Activated T-cell treated with anti-CD3 and anti-CD28 coated beads for 1 hour (primary cell): ENCODE measurements around the gene JCHAIN.
"Not testable (repeated sequence)": the region's sequence is repeated elsewhere in the genome, so short reads cannot be mapped to it uniquely, and the experiment has no call there.

ENCODE experiments used
- DNase-seq: peaks from one replicate; pipeline ENCODE4 v3.0.0-alpha.2; 2020; ENCODE audit warnings: low read depth

The JCHAIN gene

DNA sequence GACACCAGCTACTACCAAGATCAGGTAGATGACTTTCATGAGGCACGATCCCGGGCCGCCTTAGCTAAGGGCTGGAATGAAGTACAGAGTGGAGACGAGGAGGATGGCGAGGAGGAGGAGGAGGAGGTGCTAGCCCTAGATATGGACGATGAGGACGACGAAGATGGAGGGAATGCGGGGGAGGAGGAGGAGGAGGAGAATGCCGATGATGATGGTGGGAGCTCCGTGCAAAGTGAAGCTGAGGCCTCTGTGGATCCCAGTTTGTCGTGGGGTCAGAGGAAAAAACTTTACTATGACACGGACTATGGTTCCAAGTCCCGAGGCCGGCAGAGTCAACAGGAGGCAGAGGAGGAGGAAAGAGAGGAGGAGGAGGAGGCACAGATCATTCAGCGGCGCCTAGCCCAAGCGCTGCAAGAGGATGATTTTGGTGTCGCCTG, 22.5 kb upstream of the JCHAIN start:
- no peak for DNase-seq

- peak; percentile 88 for DNase-seq
Measured at GRCh38 chr4:70687821-70688794, 21.8 kb upstream of the JCHAIN start, which contains the start of gene UTP3. Gene UTP3 (plus strand): TSS chr4:70688532. CDS start chr4:70688678, 146 bp downstream.

DNA sequence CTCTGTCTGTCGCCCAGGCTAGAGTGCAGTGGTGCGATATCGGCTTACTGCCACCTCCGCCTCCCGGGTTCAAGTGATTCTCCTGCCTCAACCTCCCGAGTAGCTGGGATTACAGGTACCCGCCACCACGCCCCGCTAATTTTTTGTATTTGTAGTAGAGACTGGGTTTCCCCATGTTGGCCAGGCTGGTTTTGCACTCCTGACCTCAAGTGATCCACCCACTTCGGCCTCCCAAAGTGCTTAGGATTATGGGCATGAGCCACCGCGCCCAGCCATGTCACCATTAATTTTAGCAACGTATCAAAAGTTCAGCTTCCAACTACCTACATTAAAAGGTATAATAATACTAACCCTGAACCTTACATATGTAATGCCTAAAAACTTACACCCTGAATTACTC, 21.1 kb upstream of the JCHAIN start:
- DNase-seq, result no peak

DNA sequence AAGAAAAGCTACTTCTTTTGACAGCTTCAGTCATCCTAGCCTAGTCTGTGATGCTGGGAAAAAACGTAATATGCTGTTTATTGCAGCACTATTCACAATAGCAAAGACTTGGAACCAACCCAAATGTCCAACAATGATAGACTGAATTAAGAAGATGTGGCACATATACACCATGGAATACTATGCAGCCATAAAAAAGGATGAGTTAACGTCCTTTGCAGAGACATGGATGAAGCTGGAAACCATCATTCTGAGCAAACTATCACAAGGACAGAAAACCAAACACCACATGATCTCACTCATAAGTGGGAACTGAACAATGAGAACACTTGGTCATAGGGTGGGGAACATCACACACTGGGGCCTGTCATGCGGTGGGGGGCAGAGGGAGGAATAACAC, 15.8 kb upstream of the JCHAIN start:
- DNase-seq, result not testable (repeated sequence)

DNA sequence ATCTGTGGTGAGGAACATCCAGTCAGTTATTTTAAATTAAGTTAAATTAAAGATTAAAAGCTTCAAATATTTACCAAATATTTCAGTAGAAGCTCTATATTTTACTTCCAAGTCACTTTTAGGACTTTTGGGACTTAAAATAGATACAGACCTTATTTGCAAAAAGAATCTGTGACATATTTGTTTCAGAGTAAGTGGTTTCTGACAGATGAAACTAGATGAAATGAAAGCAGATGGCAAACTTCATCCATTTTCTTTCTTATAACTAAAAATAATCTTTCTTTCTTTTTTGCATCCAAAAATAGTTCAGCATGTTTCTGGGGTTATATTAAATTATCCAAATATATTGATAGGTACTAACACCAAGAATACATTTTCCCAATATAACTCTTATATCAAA, 15.4 kb upstream of the JCHAIN start:
- DNase-seq, result no peak

DNA sequence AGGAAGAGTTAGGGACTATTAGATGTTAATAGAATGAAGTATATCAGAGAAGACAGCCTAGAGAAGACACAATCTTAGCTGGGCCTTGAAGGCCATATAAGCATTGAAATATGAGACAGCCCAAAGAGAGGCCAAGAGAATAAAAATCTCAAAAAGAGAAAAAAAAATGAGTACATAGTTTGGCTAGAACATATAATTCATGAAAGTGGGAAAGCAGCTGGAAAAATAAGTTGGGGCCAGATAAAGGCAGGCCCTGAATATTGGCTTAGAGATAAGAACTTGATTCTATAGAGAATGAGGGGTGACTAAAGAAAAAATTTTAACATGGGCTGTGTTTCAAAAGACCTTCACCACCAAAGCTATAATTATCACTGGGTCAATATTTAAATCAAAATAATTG, 14.6 kb upstream of the JCHAIN start:
- no peak for DNase-seq

DNA sequence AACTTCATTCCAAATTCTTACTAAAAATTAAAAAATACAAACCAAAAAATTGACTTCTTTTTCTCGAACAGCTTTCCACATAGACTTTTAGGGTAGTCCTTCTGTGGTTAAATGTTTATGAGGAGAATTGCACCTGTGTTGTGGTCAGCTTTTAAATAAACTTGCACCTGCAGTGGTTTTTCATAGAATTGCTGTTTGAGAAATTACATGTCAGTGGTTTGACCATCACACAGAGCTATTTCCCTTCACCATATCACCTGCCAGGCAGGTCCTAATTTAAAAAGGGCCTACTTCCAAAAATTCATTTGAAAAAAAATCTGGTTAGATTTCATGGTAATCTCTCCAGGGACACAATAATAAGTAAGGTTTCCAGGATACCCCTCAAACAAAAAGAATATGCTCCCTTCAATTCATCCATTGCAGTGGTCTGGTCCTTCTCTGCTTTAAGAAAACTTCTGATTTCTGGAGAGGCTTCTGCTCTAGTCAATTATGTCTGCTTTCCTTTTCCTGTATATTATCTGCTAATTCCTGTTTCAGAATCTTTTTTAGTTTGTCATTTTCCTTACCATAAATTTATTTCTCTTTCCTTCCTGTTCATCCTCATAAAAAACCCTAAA, 12.2 kb upstream of the JCHAIN start:
- no peak for DNase-seq

DNA sequence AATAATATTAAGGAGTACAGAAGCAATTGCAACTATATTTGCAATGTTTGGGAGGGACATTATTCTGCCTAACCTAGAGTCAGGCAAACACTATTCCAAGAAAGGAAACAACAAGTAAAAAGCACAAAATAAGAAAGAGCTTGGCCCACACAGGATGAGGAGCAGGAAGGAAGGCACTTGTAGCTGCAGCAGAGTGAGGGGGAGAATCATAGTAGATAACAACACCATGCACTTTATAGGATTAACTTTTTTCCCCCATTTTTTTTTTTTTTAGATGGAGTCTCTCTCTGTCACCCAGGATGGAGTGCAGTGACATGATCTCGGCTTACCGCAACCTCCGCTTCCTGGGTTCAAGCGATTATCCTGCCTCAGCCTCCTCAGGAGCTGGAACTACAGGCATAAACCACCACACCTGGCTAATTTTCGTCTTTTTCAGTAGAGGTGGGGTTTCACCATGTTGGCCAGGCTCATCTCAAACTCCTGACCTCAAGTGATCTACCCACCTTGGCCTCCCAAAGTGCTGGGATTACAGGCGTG, 10.3 kb upstream of the JCHAIN start:
- DNase-seq, result no peak

DNA sequence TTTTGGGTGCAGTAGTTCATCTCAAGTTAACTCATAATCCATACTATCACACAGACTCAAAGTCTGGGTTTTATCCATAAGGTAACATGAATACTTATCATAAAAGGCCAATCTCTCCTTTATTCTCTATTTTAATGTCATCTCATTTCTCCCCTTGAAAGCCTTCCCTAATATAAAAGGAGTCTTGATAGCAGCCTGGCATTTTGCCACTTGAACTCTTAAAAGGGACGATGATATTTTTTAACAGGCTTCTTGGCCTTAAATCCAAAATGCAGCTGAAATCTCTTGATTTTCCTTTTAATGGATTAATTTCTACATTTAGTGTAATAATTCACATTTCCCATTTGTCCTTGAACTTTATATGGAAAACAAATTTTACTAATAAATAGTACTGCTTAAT, 8.4 kb upstream of the JCHAIN start:
- no peak for DNase-seq

DNA sequence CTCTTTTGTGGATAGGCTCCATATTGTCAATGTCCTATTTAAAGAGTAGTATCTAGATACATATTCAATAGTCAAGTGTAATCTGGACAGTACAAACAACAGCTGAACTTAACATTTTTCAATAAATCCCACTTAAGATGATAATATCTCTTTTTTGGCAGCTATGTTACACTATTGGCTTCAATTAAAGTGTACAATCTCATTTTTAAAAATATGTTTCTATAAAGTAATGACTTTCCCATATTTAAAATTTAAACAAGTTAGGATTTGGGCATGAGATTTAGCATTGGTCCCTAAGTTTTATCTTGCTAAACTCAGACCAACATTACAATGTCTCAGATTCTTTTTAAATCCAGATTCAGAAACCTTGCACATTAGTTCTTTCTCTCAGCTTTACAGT, 7.9 kb upstream of the JCHAIN start:
- DNase-seq, result no peak

GRCh38 chr4:70671091-70671490, 4.8 kb upstream of the JCHAIN start:
- DNase-seq, result no peak

DNA sequence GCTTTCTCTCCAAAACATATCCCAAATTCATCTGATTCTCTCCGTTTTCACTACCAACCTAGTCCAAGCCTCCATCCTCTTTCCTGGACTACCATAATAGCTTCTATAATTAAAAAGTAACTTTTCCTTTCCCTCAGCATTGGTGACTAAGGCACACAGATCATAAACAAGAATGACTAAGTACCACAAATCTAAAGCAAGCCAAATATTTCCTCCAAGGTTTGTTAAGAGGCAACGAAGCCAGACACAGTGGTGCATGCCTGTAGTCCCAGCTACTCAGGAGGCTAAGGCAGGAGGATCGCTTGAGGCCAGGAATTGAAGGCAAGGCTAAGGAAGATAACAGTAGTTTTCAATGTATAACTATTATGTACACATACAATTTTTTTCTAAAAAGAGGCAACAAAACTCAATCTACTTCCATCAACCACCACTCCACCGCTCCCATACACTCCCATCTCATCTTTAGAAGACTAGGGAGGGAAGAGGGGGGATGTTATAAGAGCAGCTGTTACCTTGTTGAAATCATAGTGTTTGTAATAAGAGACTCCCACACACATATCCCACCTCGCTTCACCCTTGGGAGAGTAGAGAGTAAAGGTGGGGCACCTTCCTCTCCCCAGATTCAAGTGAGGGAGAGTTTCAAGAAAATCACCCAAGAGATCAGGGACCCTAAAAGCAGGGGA, 4.2 kb upstream of the JCHAIN start:
- no peak for DNase-seq

- DNase-seq, result no peak
Measured at GRCh38 chr4:70667740-70668535, 1.6 kb upstream of the JCHAIN start.

DNA sequence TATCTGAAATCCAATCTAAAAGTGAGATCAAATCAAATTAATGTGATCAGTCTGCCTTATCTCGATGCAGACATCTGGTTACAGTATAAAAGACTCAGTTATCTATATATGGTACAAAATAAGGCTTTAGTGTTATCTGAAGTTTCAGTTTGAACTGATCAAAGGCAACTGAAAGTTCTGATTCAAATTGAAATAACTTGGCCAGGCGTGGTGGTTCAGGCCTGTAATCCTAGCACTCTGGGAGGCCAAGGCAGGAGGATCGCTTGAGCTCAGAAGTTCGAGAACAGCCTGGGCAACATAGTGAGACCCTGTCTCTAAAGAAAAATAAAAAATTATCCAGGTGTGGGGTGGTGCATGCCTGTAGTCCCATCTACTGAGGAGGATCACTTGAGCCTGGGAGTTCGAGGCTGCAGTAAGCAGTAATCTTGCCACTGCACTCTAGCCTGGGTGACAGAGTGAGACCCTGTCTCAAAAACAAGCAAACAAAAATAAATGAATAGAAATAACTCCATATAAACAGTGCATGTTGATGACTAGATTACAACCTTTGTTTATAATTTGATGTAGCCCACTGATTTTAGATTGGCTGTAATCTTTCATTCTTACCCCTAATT, 4.9 kb downstream of the JCHAIN start:
- DNase-seq, result not testable (repeated sequence)

DNA sequence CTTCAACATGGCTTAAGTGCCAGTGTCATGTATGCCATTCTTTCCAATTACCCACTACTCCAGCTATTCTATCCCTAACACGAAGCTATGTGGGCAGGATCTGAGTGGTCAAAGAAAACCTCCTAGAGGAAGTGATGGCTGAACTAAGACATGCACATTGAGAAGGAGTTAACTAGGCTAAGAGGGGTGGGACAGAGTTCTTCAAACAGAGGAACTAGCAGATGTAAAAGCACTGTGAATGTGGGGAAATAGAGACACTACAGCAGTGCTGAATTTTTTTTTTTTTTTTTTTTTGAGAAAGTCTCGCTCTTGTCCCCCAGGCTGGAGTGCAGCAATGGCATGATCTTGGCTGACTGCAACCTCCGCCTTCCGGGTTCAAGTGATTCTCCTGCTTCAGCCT, 6.2 kb downstream of the JCHAIN start:
- DNase-seq, result no peak

DNA sequence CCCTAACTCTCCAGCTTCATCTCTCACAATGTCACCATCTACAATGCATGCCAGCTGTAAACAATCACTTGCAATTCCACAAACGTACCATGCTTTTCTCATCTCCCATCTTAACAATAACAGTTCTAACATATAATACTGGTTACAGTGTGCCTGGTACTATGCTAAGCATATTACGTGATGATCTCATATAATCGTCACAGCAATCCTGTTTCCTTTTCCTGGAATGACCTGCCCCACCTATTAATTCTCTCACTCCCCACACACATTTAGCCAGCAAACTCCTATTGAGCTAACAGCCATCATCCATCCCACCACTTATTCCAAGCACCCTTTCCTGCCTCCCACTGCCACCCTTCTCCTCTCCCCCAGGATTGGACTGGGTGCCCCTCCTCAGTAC, 7.9 kb downstream of the JCHAIN start:
- DNase-seq, result no peak

- DNase-seq, result no peak
Measured at GRCh38 chr4:70657326-70657725, 9.0 kb downstream of the JCHAIN start.

GRCh38 chr4:70654605-70655011, 11.7 kb downstream of the JCHAIN start:
- DNase-seq, result no peak

DNA sequence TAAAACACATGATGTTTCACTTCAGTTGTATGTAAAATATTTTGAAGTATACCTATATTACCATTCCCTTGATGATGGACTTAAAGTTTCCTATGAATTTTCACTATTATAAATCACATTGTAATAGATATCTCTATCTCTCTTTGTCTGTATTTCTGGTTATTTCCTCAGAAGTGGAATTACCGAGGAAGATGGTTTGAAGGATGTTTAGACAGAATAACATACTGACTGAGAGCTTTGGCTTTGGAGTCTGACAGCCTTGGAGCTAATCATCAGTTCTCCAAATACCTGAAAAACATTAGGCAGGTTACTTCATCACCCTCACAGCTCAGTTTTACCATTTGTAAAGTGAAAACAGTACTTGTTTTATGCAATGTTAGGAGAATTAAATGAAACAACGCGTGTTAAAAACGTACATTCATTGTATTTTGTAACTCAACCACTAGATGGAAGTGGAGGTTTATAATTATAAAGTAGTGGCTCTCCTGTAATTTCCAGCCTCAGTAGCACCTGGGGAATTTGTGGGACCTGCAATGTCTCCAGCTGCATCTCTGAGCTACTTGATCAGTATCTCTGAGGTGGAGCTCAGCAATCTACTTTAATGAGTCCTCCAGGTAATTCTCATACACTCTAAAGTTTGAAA, 14.3 kb downstream of the JCHAIN start:
- DNase-seq, result no peak

DNA sequence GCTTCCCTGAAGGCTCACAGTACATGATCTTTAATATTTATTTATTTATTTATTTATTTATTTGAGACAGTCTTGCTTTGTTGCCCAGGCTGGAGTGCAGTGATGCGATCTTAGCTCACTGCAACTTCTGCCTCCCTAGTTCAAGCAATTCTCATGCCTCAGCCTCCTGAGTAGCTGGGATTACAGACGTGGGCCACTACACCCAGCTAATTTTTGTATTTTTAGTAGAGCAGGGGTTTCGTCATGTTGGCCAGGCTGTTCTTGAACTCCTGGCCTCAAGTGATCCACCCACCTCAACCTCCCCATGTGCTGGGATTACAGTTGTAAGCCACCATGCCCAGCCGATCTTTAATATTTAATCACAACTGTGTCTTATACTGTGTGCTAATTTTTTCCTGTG, 15.6 kb downstream of the JCHAIN start:
- DNase-seq, result not testable (repeated sequence)

DNA sequence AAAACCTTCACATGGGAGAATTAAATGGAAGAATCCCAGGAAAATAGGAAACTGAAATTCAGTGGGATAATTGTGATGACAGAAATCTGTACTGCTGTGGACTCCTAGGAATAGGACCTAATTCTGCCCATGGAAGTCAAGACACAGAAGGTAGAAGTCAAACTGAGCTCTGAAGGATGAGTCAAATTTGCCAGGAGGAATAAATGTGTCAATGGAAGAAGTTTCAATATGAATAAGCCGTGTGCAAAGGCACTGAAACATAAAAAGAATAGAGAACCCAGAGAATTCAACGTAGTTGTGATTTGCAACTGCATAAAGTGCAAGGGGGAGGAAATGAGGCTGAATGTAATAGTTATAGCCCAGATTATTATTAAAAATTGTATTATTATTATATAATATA, 26.1 kb downstream of the JCHAIN start:
- no peak for DNase-seq
